SK-N-SH (cell line): ENCODE results near the gene OTOG. TPM values are rescaled to one million over a fixed set of nuclear protein-coding genes. Genes with fewer than 3 reads are reported as not detected.

Source experiments
- CTCF ChIA-PET: fragments of 300-600, 350-600 bp; formaldehyde crosslinking; extraction: SDS; loops from one replicate; lab custom pipeline; 2021; lab: Yijun Ruan, JAX
- POLR2A ChIA-PET: fragments of 350-600 bp; sonication (Branson Sonifier 250); formaldehyde crosslinking; extraction: SDS; loops from one replicate; lab custom pipeline; 2020; ENCODE audit warnings: antibody characterized with exemption, inconsistent platforms; lab: Yijun Ruan, JAX
- DNase-seq: peaks from one replicate; pipeline ENCODE4 v3.0.0; 2012
- H2AFZ ChIP-seq: fragments of 200-600 bp; sonication (generic); 2 replicates; pipeline ENCODE4 v1.8.1; 2016; ENCODE audit warnings: antibody characterized with exemption, mild to moderate bottlenecking, low read depth
- H3F3A ChIP-seq: fragments of 200-600 bp; sonication (generic); replicated peaks from 2 replicates; pipeline ENCODE3; 2016; ENCODE audit warnings: antibody characterized with exemption, mild to moderate bottlenecking; ENCODE audit not compliant: insufficient read depth
- H3K27ac ChIP-seq, 2 experiments: fragments of 200-500 bp in 1 of 2; fragments of 200-600 bp in 1 of 2; sonication (Bioruptor generic) in 1 of 2; sonication (generic), shearing (Covaris generic) in 1 of 2; 2 replicates each; pipeline versions ENCODE4 v1.5.1 to v1.6.1; 2014 to 2016; ENCODE audit warnings: low read depth in 2 of 2, inconsistent platforms in 1 of 2, low read length in 1 of 2, mild to moderate bottlenecking in 1 of 2, mixed read lengths in 1 of 2
- H3K27me3 ChIP-seq: fragments of 200-600 bp; sonication (generic), shearing (Covaris generic); 2 replicates; pipeline ENCODE4 v1.6.1; 2016; ENCODE audit warnings: mixed run types; ENCODE audit not compliant: insufficient read depth
- H3K36me3 ChIP-seq, 2 experiments: fragments of 200-500 bp in 1 of 2; fragments of 200-600 bp in 1 of 2; sonication (Bioruptor generic) in 1 of 2; sonication (generic) in 1 of 2; replicated peaks in 1 of 2; 2 replicates each; pipeline versions ENCODE3 to v1.5.1; 2014 to 2016; ENCODE audit warnings: low read length in 1 of 2, mild to moderate bottlenecking in 1 of 2; ENCODE audit not compliant: insufficient read depth in 2 of 2, control insufficient read depth in 1 of 2
- H3K4me1 ChIP-seq, 2 experiments: fragments of 200-500 bp in 1 of 2; fragments of 200-600 bp in 1 of 2; sonication (Bioruptor generic) in 1 of 2; sonication (generic), shearing (Covaris generic) in 1 of 2; 2 replicates each; pipeline versions ENCODE4 v1.5.1 to v1.6.1; 2014 to 2016; ENCODE audit warnings: low read depth in 1 of 2, low read length in 1 of 2, mixed run types in 1 of 2; ENCODE audit not compliant: insufficient read depth in 2 of 2, control insufficient read depth in 1 of 2
- H3K4me2 ChIP-seq: fragments of 200-600 bp; sonication (generic), shearing (Covaris generic); 2 replicates; pipeline ENCODE4 v1.6.1; 2017; ENCODE audit warnings: mixed run types
- H3K4me3 ChIP-seq, 2 experiments: fragments of 200-500 bp in 1 of 2; fragments of 200-600 bp in 1 of 2; sonication (Bioruptor generic) in 1 of 2; sonication (generic), shearing (Covaris generic) in 1 of 2; 2 replicates each; pipeline versions ENCODE4 v1.5.1 to v1.8.1; 2014 to 2016; ENCODE audit warnings: low read depth in 2 of 2, inconsistent platforms in 1 of 2, low read length in 1 of 2, mild to moderate bottlenecking in 1 of 2, mixed read lengths in 1 of 2, moderate library complexity in 1 of 2
- H3K79me2 ChIP-seq: fragments of 200-600 bp; sonication (generic); 2 replicates; pipeline ENCODE4 v1.8.1; 2017; ENCODE audit warnings: mild to moderate bottlenecking; ENCODE audit not compliant: insufficient read depth
- H3K9ac ChIP-seq: fragments of 200-600 bp; sonication (generic); 2 replicates; pipeline ENCODE4 v1.6.1; 2017; ENCODE audit warnings: mixed run types
- H3K9me2 ChIP-seq: fragments of 200-600 bp; sonication (generic); 2 replicates; pipeline ENCODE4 v1.6.1; 2017; ENCODE audit warnings: mixed run types
- H3K9me3 ChIP-seq: fragments of 200-600 bp; sonication (generic); 2 replicates; pipeline ENCODE4 v1.6.1; 2017; ENCODE audit warnings: mixed run types, mild to moderate bottlenecking, moderate library complexity
- H4K20me1 ChIP-seq: fragments of 200-600 bp; sonication (generic); 2 replicates; pipeline ENCODE4 v1.6.1; 2017; ENCODE audit warnings: mild to moderate bottlenecking, mixed run types; ENCODE audit not compliant: insufficient read depth
- CHD2 ChIP-seq: fragments of 150-350 bp; IDR thresholded peaks from 2 replicates; pipeline ENCODE4 v1.6.1; 2018; ENCODE audit warnings: low read length; ENCODE audit not compliant: partially characterized antibody
- ELF1 ChIP-seq: IDR thresholded peaks from 2 replicates; pipeline ENCODE4 v1.4.0; 2012
- GATA2 ChIP-seq: sonication (generic); formaldehyde crosslinking; IDR thresholded peaks from 2 replicates; pipeline ENCODE4 v1.5.0; 2020; ENCODE audit warnings: mild to moderate bottlenecking, missing genetic modification reagents
- MAX ChIP-seq: IDR thresholded peaks from 2 replicates; pipeline ENCODE4 v1.4.0; 2012; ENCODE audit warnings: low read depth
- NRF1 ChIP-seq: IDR thresholded peaks from 2 replicates; pipeline ENCODE4 v1.6.1; 2012; ENCODE audit warnings: low read depth, mild to moderate bottlenecking, low read length
- REST ChIP-seq: IDR thresholded peaks from 2 replicates; pipeline ENCODE4 v1.6.1; 2012; ENCODE audit warnings: mild to moderate bottlenecking, low read depth, low read length, moderate library complexity
- RFX5 ChIP-seq: IDR thresholded peaks from 2 replicates; pipeline ENCODE4 v1.6.1; 2012; ENCODE audit warnings: mild to moderate bottlenecking, improper control_type of control experiment, low read length
- USF2 ChIP-seq: fragments of 150-350 bp; IDR thresholded peaks from 2 replicates; pipeline ENCODE4 v1.6.1; 2017; ENCODE audit warnings: antibody characterized with exemption, low read length, low read depth, borderline replicate concordance
- WGBS: methylation state at CpG from one replicate; pipeline ENCODE4 v1.1.6; 2017; ENCODE audit warnings: low lambda C conversion rate; 5-methylcytosine and 5-hydroxymethylcytosine counted together
- polyA plus RNA-seq, 3 experiments: library from polyadenylated mRNA; depleted of rRNA; stranded (reverse); fragments of >200 nt; gene quantifications; 2 replicates each; pipeline ENCODE4 v1.2.3, GENCODE V29; 2012
- TF ChIP-seq, protein P1 (sequence below): fragments of 150-350 bp; IDR thresholded peaks from 2 replicates; pipeline ENCODE4 v1.6.1; 2016; ENCODE audit warnings: mild to moderate bottlenecking, low read depth, low read length

Gene OTOG
- polyA plus RNA-seq, 1 of the 3 experiments (the other 2 are of a cell fraction) = not detected

DNA sequence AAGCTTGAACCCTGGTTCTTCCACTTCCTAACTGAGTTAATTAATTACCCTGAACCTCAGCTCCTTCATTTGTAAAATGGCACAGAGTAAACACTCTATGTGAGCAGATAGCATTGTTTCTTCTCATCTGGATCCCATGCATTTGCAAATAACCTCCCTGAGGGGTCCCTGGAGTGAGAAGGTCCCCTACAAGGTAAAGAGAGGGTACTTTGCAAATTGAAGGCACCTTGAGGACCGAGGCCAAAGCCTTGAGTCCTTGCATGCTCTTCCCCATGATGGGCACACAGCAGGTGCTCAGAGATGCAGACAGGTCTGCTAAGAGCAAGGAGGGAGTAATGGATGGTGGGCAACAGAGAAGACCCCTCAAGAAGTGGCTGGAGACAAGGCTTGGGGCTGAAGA is 33.2 kb downstream of the OTOG start (continued):
- no peak for TF ChIP-seq GATA2 (CRISPR knock-in tag)
- TF ChIP-seq REST = no peak
- TF ChIP-seq, protein P1, sequence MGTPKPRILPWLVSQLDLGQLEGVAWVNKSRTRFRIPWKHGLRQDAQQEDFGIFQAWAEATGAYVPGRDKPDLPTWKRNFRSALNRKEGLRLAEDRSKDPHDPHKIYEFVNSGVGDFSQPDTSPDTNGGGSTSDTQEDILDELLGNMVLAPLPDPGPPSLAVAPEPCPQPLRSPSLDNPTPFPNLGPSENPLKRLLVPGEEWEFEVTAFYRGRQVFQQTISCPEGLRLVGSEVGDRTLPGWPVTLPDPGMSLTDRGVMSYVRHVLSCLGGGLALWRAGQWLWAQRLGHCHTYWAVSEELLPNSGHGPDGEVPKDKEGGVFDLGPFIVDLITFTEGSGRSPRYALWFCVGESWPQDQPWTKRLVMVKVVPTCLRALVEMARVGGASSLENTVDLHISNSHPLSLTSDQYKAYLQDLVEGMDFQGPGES = no peak
- no peak for TF ChIP-seq RFX5
- no peak for TF ChIP-seq USF2

DNA sequence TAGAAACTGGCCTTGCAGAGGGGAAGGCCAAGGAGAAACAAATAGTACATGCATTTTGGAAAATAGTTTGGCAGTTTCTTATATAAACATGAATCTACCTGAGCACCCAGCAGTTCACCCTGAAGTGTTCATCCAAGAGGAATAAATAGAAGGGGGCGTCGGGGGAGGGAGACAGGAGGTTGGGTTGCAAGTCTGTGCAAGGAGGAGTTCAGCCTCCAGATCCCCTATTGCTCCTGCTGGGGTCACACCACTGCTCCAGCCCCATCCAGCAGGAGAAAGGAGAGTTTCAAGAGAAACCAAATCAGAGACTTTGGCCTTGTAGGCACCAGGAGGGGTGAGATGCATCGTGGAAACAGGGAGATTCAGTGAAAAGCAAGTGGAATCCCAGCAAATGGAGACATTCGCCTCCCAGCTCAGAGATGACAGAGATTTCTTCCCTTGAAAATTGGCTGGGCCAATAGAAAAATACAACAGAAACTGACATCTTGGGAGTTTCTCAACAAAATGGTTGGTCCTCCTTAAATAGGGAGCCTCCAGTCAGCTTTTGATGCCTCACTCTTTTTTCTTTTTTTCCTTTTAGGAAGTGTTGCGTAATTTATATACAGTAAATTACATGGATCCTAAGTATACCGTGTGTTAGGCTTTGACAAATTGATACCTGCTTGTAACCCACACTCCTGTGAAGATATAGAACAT is 34.1 kb downstream of the OTOG start:
- H3K9me2 ChIP-seq = no peaks in the 10 kb centered on the region
- H3K36me3 ChIP-seq = no peaks in the 10 kb centered on the region
- no peak overlapping the region for H3K4me2 ChIP-seq
- H3K27me3 ChIP-seq = no peaks in the 10 kb centered on the region
- POLR2A ChIA-PET = no interaction called here
- H3K4me3 ChIP-seq = no peak overlapping the region
- no peak overlapping the region for H3K9ac ChIP-seq
- no peaks in the 10 kb centered on the region for H4K20me1 ChIP-seq
- H3K79me2 ChIP-seq = no peaks in the 10 kb centered on the region
- 20% methylated on average over 6 of the region's 6 CpGs for WGBS
- CTCF ChIA-PET = no interaction called here
- H2AFZ ChIP-seq = no peak overlapping the region
- H3K9me3 ChIP-seq = no peaks in the 10 kb centered on the region
- no peaks in the 10 kb centered on the region for H3F3A ChIP-seq
- no peaks in the 10 kb centered on the region for H3K4me1 ChIP-seq
- H3K27ac ChIP-seq = no peak overlapping the region
- DNase-seq = no peak
- TF ChIP-seq ELF1 (no peak), MAX (no peak), CHD2 (no peak), NRF1 (no peak)
- TF ChIP-seq, protein P1 = no peak
